A673 (cell line): ENCODE data around the gene ZNF75A. TPM values are rescaled to one million over a fixed set of nuclear protein-coding genes. Genes with fewer than 3 reads are reported as not detected.

Experiments used
- BruUV-seq: library from RNA; stranded (reverse); fragments of 400-500 nt; replicated peaks from 2 replicates; lab custom pipeline; 2021; lab: Mats Ljungman, UMichigan
- CTCF ChIA-PET: fragments of 300-600 bp; sonication (Branson Sonifier 250); formaldehyde crosslinking; loops from one replicate; lab custom pipeline; 2022; ENCODE audit warnings: antibody characterized with exemption; lab: Charles Lee
- POLR2A ChIA-PET: fragments of 300-600 bp; sonication (Branson Sonifier 250); formaldehyde crosslinking; loops from one replicate; lab custom pipeline; 2022; ENCODE audit warnings: antibody characterized with exemption; ENCODE audit not compliant: low non-redundant PET; lab: Charles Lee
- DNase-seq: peaks from one replicate; pipeline ENCODE4 v3.0.0-alpha.2; 2015; ENCODE audit warnings: low spot score
- H3K27ac ChIP-seq: fragments of 200-600 bp; sonication (generic); 2 replicates; pipeline ENCODE4 v1.5.1; 2016; ENCODE audit warnings: mixed run types, low read depth, mild to moderate bottlenecking, mixed read lengths, antibody characterized with exemption, low read length; ENCODE audit not compliant: poor library complexity, severe bottlenecking
- H3K27me3 ChIP-seq: fragments of 200-600 bp; sonication (generic); replicated peaks from 2 replicates; pipeline ENCODE4 v1.6.1; 2017; ENCODE audit warnings: mixed run types, low read depth, mild to moderate bottlenecking, mixed read lengths, antibody characterized with exemption, low read length; ENCODE audit not compliant: insufficient read depth, poor library complexity
- H3K36me3 ChIP-seq: fragments of 200-600 bp; sonication (generic); 2 replicates; pipeline ENCODE4 v1.6.1; 2016; ENCODE audit warnings: mixed run types, mild to moderate bottlenecking, mixed read lengths, antibody characterized with exemption, low read length; ENCODE audit not compliant: insufficient read depth, poor library complexity, severe bottlenecking
- H3K4me1 ChIP-seq: fragments of 200-600 bp; sonication (generic); 2 replicates; pipeline ENCODE4 v1.6.1; 2017; ENCODE audit warnings: mixed run types, mild to moderate bottlenecking, mixed read lengths, antibody characterized with exemption, low read length; ENCODE audit not compliant: insufficient read depth, poor library complexity, severe bottlenecking
- H3K4me3 ChIP-seq: fragments of 200-600 bp; sonication (generic); 2 replicates; pipeline ENCODE4 v1.5.1; 2016; ENCODE audit warnings: low read depth, mixed run types, mild to moderate bottlenecking, mixed read lengths, low read length; ENCODE audit not compliant: poor library complexity, severe bottlenecking
- H3K9me3 ChIP-seq: fragments of 200-600 bp; sonication (generic); 2 replicates; pipeline ENCODE4 v1.6.1; 2016; ENCODE audit warnings: mixed run types, low read depth, mild to moderate bottlenecking, mixed read lengths, antibody characterized with exemption, low read length; ENCODE audit not compliant: poor library complexity, severe bottlenecking
- CTCF ChIP-seq: fragments of 300-800, 200-600 bp; sonication (generic); conservative IDR thresholded peaks from 2 replicates; pipeline ENCODE4 v1.5.1; 2017; ENCODE audit warnings: low read depth, mild to moderate bottlenecking, antibody characterized with exemption, low read length, moderate library complexity, mixed read lengths
- EZH2 ChIP-seq: fragments of 200-600 bp; sonication (generic); IDR thresholded peaks from 2 replicates; pipeline ENCODE4 v1.6.1; 2017; ENCODE audit warnings: borderline replicate concordance, low read depth, mild to moderate bottlenecking, mixed read lengths, antibody characterized with exemption, low read length; ENCODE audit not compliant: poor library complexity, severe bottlenecking
- intact Hi-C: fragments of 100-400 bp; cut with micrococcal nuclease; formaldehyde crosslinking; loops from one replicate; pipeline ENCODE4 v1.10.0; 2022; ENCODE audit not compliant: unreplicated experiment
- total RNA-seq: library from RNA; stranded (reverse); gene quantifications from 2 replicates; pipeline ENCODE4 v1.2.3, GENCODE V29; 2021

ZNF75A gene
- total RNA-seq, 1 experiment from 2014 or later = 44.5 TPM

DNA sequence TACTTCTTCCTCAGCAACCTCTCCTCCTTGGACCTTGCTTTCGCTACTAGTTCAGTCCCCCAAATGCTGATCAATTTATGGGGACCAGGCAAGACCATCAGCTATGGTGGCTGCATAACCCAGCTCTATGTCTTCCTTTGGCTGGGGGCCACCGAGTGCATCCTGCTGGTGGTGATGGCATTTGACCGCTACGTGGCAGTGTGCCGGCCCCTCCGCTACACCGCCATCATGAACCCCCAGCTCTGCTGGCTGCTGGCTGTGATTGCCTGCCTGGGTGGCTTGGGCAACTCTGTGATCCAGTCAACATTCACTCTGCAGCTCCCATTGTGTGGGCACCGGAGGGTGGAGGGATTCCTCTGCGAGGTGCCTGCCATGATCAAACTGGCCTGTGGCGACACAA lies 50.8 kb downstream of the ZNF75A start:
- ChIA-PET CTCF (no interaction called here), POLR2A (no interaction called here)
- intact Hi-C loops = no loop called here
- Histone ChIP-seq H3K27me3 (peaks cover 9% of the 10 kb centered on the region), H3K27ac (no peak overlapping the region), H3K4me3 (no peak overlapping the region), H3K9me3 (no peaks in the 10 kb centered on the region), H3K4me1 (no peaks in the 10 kb centered on the region), H3K36me3 (no peaks in the 10 kb centered on the region)
- no TSS peak for BruUV-seq
- TF ChIP-seq CTCF = no peak
- TF ChIP-seq EZH2 = no peak
- DNase-seq = no peak

DNA sequence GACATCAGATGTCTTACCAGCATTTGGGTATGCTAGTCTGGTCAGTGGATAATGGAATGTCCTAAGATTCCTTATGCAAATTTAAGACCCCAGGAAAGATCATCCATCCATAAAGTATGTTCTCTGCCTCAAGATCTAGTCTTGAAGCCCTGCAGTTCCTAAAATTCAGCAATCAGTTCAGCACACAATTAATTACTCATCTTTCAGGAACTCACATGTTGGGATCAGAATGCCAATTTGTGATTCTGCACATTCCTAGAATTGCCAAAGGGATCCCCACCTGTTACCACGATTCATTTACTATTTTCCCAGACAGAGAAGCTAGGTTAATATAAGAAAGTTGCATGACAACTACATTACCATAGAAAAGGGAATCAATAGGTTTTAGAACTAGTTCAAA lies 53.6 kb downstream of the ZNF75A start:
- no peak for DNase-seq
- ChIA-PET CTCF (no interaction called here), POLR2A (no interaction called here)
- Histone ChIP-seq H3K4me3 (no peak overlapping the region), H3K27ac (no peak overlapping the region), H3K36me3 (no peaks in the 10 kb centered on the region), H3K9me3 (no peaks in the 10 kb centered on the region), H3K27me3 (peaks cover 11% of the 10 kb centered on the region), H3K4me1 (no peaks in the 10 kb centered on the region)
- BruUV-seq = no TSS peak
- TF ChIP-seq CTCF (no peak), EZH2 (no peak)
- intact Hi-C loops = no loop called here

DNA sequence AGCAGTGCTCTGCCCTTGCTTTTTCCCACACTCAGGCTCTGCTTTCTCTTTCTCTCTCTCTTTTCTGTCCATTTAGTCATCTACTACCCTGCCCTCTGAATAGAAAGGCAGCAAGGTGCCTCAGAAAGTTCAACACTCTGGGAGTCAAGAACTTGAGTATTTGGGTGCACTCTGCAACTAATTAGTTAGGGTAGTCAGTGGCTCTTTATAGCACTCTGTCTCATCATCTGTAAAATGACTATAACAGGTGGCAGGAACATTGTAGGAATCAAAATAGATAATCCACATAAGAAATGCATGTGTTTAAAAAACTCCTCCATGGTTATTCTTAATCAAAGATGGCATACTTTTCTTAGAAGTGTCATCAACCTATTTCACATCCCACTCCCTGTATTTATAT lies 57.6 kb downstream of the ZNF75A start:
- Histone ChIP-seq H3K27me3 (peaks cover 11% of the 10 kb centered on the region), H3K4me1 (no peaks in the 10 kb centered on the region), H3K9me3 (peaks cover 11% of the 10 kb centered on the region), H3K4me3 (no peak overlapping the region), H3K27ac (no peak overlapping the region), H3K36me3 (no peaks in the 10 kb centered on the region)
- intact Hi-C loops = no loop called here
- CTCF ChIA-PET = no interaction called here
- no TSS peak for BruUV-seq
- TF ChIP-seq EZH2 (no peak), CTCF (no peak)
- POLR2A ChIA-PET = no interaction called here
- no peak for DNase-seq
